Measurements from ENCODE around the gene TLR5. TPM values are rescaled to one million over a fixed set of nuclear protein-coding genes. Genes with fewer than 3 reads are reported as not detected.

The TLR5 gene
- total and polyA plus RNA-seq, 7 experiments from 2014 or later = 3.1 to 8.0 (median 5.1) TPM; not detected in 1

GRCh38 chr1:223059526-223059925 is 83.5 kb downstream of the TLR5 start:
- no peaks in the 10 kb centered on the region for H3K36me3 ChIP-seq (ENCODE audit: control insufficient read depth in 2 of 3, insufficient read depth in 3 of 3, low read length in 3 of 3)
- no peak for ATAC-seq
- Mint-ChIP-seq H3K9me3 (no peaks in the 10 kb centered on the region), H3K27ac (no peak overlapping the region), H3K27me3 (peaks cover 0 to 13% (median 0%) of the 10 kb centered on the region in 5 donors), H3K4me1 (no peaks in the 10 kb centered on the region), H3K36me3 (no peaks in the 10 kb centered on the region), H3K4me3 (no peak overlapping the region)
- H3K9me3 ChIP-seq (ENCODE audit: control insufficient read depth in 2 of 3, low read length in 3 of 3) = no peaks in the 10 kb centered on the region
- ChIA-PET POLR2A (no interaction called here), CTCF (no interaction called here)
- no peak for DNase-seq
- no peak overlapping the region for H3K27ac ChIP-seq (ENCODE audit: low read depth, low read length)
- intact Hi-C loops (cut with micrococcal nuclease) = no loop called here
- no peak overlapping the region for H3K4me3 ChIP-seq (ENCODE audit: low read length)
- no peaks in the 10 kb centered on the region for H3K27me3 ChIP-seq (ENCODE audit: control insufficient read depth in 2 of 2, insufficient read depth in 2 of 2, low read length in 2 of 2)
- no peaks in the 10 kb centered on the region for H3K4me1 ChIP-seq (ENCODE audit: control insufficient read depth in 2 of 2, insufficient read depth in 2 of 2, low read length in 2 of 2)

Other genes starting within 250 kb of the TLR5 start
- gene SUSD4, start 220.9 kb upstream of the TLR5 start, total RNA-seq = 10 to 100 TPM in 2 of 5 experiments, 1 to 10 TPM in 2, under 1 TPM in 1; 0.10 to 20.3 (median 7.1) TPM
- gene SUSD4, start 220.9 kb upstream of the TLR5 start, polyA plus RNA-seq = 10 to 100 TPM in 1 of 2 donors, 1 to 10 TPM in 1; 7.7 to 21.5 TPM